Endothelial cell of umbilical vein (primary cell): ENCODE results near the gene CHRNA10. TPM values are rescaled to one million over a fixed set of nuclear protein-coding genes. Genes with fewer than 3 reads are reported as not detected.
"Not testable (repeated sequence)": the region's sequence is repeated elsewhere in the genome, so short reads cannot be mapped to it uniquely, and the experiment has no call there.

Experiments used
- BruUV-seq: library from RNA; stranded (reverse); fragments of 400-500 nt; replicated peaks from 2 replicates; lab custom pipeline; 2021; lab: Mats Ljungman, UMichigan
- CTCF ChIA-PET: fragments of 300-600, 350-600 bp; sonication (Branson Sonifier 250); formaldehyde crosslinking; loops from one replicate; lab custom pipeline; 2021; ENCODE audit warnings: antibody characterized with exemption, inconsistent platforms; lab: Charles Lee
- POLR2A ChIA-PET: fragments of 300-600, 350-600 bp; sonication (Branson Sonifier 250); formaldehyde crosslinking; loops from one replicate; lab custom pipeline; 2021; ENCODE audit warnings: antibody characterized with exemption, inconsistent platforms; lab: Charles Lee
- DNase-seq: peaks from one replicate; pipeline ENCODE4 v3.0.0-alpha.2; 2011; ENCODE audit warnings: low read depth, low spot score
- FAIRE-seq: peaks from 2 replicates; lab custom pipeline; 2011; peaks lifted over from hg19 to GRCh38; lab: Jason Lieb, UNC
- H2AFZ ChIP-seq: 2 replicates; pipeline ENCODE4 v1.6.0; 2012; ENCODE audit warnings: low read depth, low read length, control low read depth, inconsistent platforms
- H3K27ac ChIP-seq: 2 replicates; pipeline ENCODE4 v1.5.1; 2011; ENCODE audit warnings: low read depth, mild to moderate bottlenecking, control low read depth, low read length, moderate library complexity; ENCODE audit not compliant: insufficient read depth
- H3K27me3 ChIP-seq, 2 experiments: 2 replicates each; pipeline versions ENCODE4 v1.6.0 to v1.6.1; 2011; ENCODE audit warnings: low read length in 2 of 2, mixed read lengths in 1 of 2; ENCODE audit not compliant: control insufficient read depth in 2 of 2, insufficient read depth in 2 of 2
- H3K36me3 ChIP-seq, 2 experiments: 2 replicates in 1 of 2; 3 replicates in 1 of 2; pipeline ENCODE4 v1.5.1; 2011; ENCODE audit warnings: low read length in 2 of 2, mild to moderate bottlenecking in 1 of 2, moderate library complexity in 1 of 2; ENCODE audit not compliant: control insufficient read depth in 2 of 2, insufficient read depth in 2 of 2; ENCODE audit errors: extremely low read depth in 1 of 2
- H3K4me1 ChIP-seq: 3 replicates; pipeline ENCODE4 v1.5.1; 2011; ENCODE audit warnings: mild to moderate bottlenecking, low read length; ENCODE audit not compliant: control insufficient read depth, insufficient read depth; ENCODE audit errors: extremely low read depth
- H3K4me2 ChIP-seq: 2 replicates; pipeline ENCODE4 v1.6.1; 2011; ENCODE audit warnings: low read length, control low read depth, mixed read lengths; ENCODE audit not compliant: insufficient read depth
- H3K4me3 ChIP-seq, 3 experiments: fragments of 200-600 bp in 1 of 3; sonication (generic), shearing (Covaris generic) in 1 of 3; replicated peaks in 1 of 3; 2 replicates each; pipeline ENCODE4 v1.5.1; 2011 to 2016; ENCODE audit warnings: control low read depth in 3 of 3, low read length in 3 of 3, mild to moderate bottlenecking in 2 of 3, inconsistent platforms in 1 of 3, low read depth in 1 of 3, moderate library complexity in 1 of 3; ENCODE audit not compliant: insufficient read depth in 1 of 3
- H3K79me2 ChIP-seq: 2 replicates; pipeline ENCODE4 v1.6.0; 2012; ENCODE audit warnings: low read length, inconsistent platforms; ENCODE audit not compliant: control insufficient read depth, insufficient read depth
- H3K9ac ChIP-seq: replicated peaks from 2 replicates; pipeline ENCODE3; 2011; ENCODE audit warnings: low read length, control low read depth; ENCODE audit not compliant: insufficient read depth; ENCODE audit errors: extremely low read depth
- H3K9me1 ChIP-seq: replicated peaks from 3 replicates; pipeline ENCODE4 v1.6.0; 2011; ENCODE audit warnings: mild to moderate bottlenecking, low read length; ENCODE audit not compliant: control insufficient read depth, insufficient read depth; ENCODE audit errors: extremely low read depth
- H3K9me3 ChIP-seq: replicated peaks from 2 replicates; pipeline ENCODE4 v1.5.1; 2012; ENCODE audit warnings: low read length, inconsistent platforms; ENCODE audit not compliant: control insufficient read depth, insufficient read depth
- H4K20me1 ChIP-seq: replicated peaks from 2 replicates; pipeline ENCODE3; 2011; ENCODE audit warnings: mild to moderate bottlenecking, low read length; ENCODE audit not compliant: control insufficient read depth, insufficient read depth; ENCODE audit errors: extremely low read depth
- EZH2 ChIP-seq: IDR thresholded peaks from 2 replicates; pipeline ENCODE4 v1.6.1; 2012; ENCODE audit warnings: borderline replicate concordance, low read depth, mild to moderate bottlenecking, moderate library complexity, low read length, inconsistent platforms; ENCODE audit not compliant: severe bottlenecking
- JUN ChIP-seq: IDR thresholded peaks from 2 replicates; pipeline ENCODE4 v1.6.1; 2011; ENCODE audit warnings: borderline replicate concordance, low read depth; ENCODE audit not compliant: insufficient read length, insufficient read depth
- POLR2A ChIP-seq: IDR thresholded peaks from 2 replicates; pipeline ENCODE4 v1.6.1; 2012; ENCODE audit warnings: low read depth, mild to moderate bottlenecking, control low read depth, low read length
- POLR2AphosphoS5 ChIP-seq: IDR thresholded peaks from 2 replicates; pipeline ENCODE4 v1.6.1; 2012; ENCODE audit warnings: low read depth, mild to moderate bottlenecking, control low read depth, low read length, moderate library complexity; ENCODE audit not compliant: insufficient read depth
- dilution Hi-C: fragments of 300-500 bp; cut with MboI; formaldehyde crosslinking; loops from one replicate; pipeline ENCODE4 v1.15.0; 2019; ENCODE audit warnings: low sequenced_read_pairs; ENCODE audit not compliant: extremely low pct_ligation_motif_present
- intact Hi-C: fragments of 100-400 bp; cut with micrococcal nuclease; formaldehyde crosslinking; loops from one replicate; pipeline ENCODE4 v1.10.0; 2022
- polyA plus RNA-seq, 4 experiments: library from polyadenylated mRNA; depleted of rRNA in 3 of 4; stranded (reverse) in 3 of 4; unstranded in 1 of 4; fragments of >200 nt; gene quantifications; 2 replicates each; pipeline versions ENCODE4 v1.2.1 to v1.2.3, GENCODE V29; 2011 to 2012; ENCODE audit warnings: missing spikeins in 1 of 4
- total RNA-seq: library from RNA; stranded (reverse); gene quantifications from 2 replicates; pipeline ENCODE4 v1.2.3, GENCODE V29; 2021

Gene CHRNA10
- total and polyA plus RNA-seq, 2 donors (not counting 3 experiments of a cell fraction or from before 2014, with no cell fraction given): 1.1 to 1.8 TPM

GRCh38 chr11:3655547-3655946 is 15.6 kb downstream of the CHRNA10 start:
- Histone ChIP-seq H3K27me3 (peaks cover 6% of the 10 kb centered on the region in 2 experiments), H4K20me1 (no peaks in the 10 kb centered on the region), H3K4me1 (no peaks in the 10 kb centered on the region), H2AFZ (no peak overlapping the region), H3K27ac (no peak overlapping the region), H3K36me3 (no peaks in the 10 kb centered on the region), H3K79me2 (no peaks in the 10 kb centered on the region), H3K4me3 (no peak overlapping the region), H3K4me2 (no peak overlapping the region), H3K9ac (no peak overlapping the region), H3K9me3 (no peaks in the 10 kb centered on the region), H3K9me1 (no peaks in the 10 kb centered on the region)
- DNase-seq: no peak
- CTCF ChIA-PET: interaction anchor here (1.3 kb wide), 1 partner anchor 25 kb away, joined by 3 read pairs; no protein-coding TSS in a partner anchor
- no peak for TF ChIP-seq EZH2
- no peak for TF ChIP-seq POLR2A
- TF ChIP-seq JUN: no peak
- no peak for TF ChIP-seq POLR2AphosphoS5
- POLR2A ChIA-PET: no interaction called here
- intact Hi-C loops (no loop called here), dilution Hi-C loops (no loop called here)
- no peak for FAIRE-seq
- BruUV-seq: no TSS peak

DNA sequence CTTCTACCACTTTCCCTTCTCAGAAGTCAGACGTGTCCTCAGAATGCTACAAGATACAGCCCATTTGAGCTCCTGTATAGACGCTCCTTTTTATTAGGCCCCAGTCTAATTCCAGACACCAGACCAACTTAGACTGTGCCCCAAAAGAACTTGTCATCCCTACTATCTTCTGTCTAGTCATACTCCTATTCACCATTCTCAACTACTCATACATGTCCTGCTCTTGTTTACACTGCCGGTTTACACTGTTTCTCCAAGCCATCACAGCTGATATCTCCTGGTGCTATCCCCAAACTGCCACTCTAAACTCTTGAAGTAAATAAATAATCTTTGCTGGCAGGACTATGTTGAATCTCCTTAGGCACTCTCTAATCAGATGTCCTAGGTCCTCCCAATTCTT is 18.7 kb downstream of the CHRNA10 start:
- H3K27ac ChIP-seq, H4K20me1 ChIP-seq, H3K9me1 ChIP-seq, H3K27me3 ChIP-seq, intact Hi-C loops, H3K36me3 ChIP-seq, FAIRE-seq, BruUV-seq, CTCF ChIA-PET, H3K4me1 ChIP-seq, dilution Hi-C loops, H3K79me2 ChIP-seq, H3K9me3 ChIP-seq, H2AFZ ChIP-seq, H3K9ac ChIP-seq, DNase-seq, H3K4me2 ChIP-seq, H3K4me3 ChIP-seq, POLR2A ChIA-PET: not testable (repeated sequence)

DNA sequence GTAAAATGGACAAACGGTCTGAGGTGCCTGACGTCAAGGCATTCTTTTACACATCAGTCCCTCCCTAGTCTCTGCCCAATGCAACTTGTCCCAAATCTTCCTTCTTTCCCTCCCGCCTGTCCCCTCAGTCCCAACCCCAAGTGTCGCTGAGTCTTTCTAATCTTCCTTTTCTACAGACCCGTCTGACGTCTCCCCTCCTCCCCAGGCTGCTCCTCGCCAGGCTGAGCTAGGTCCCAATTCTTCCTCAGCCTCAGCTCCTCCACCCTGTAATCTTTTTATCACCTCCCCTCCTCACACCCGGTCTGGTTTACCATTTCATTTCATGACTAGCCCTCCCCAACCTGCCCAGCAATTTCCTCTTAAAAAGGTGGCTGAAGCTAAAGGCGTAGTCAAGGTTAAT is 21.8 kb downstream of the CHRNA10 start:
- POLR2A ChIA-PET, H4K20me1 ChIP-seq, H3K4me2 ChIP-seq, H3K27ac ChIP-seq, FAIRE-seq, H3K4me3 ChIP-seq, H3K9me1 ChIP-seq, H3K9me3 ChIP-seq, H2AFZ ChIP-seq, H3K9ac ChIP-seq, CTCF ChIA-PET, H3K79me2 ChIP-seq, BruUV-seq, H3K4me1 ChIP-seq, H3K36me3 ChIP-seq, H3K27me3 ChIP-seq, dilution Hi-C loops, DNase-seq: not testable (repeated sequence)
- intact Hi-C loops: loop anchor here (10.0 kb wide), 1 partner anchor 715 kb away; no protein-coding TSS in a partner anchor

DNA sequence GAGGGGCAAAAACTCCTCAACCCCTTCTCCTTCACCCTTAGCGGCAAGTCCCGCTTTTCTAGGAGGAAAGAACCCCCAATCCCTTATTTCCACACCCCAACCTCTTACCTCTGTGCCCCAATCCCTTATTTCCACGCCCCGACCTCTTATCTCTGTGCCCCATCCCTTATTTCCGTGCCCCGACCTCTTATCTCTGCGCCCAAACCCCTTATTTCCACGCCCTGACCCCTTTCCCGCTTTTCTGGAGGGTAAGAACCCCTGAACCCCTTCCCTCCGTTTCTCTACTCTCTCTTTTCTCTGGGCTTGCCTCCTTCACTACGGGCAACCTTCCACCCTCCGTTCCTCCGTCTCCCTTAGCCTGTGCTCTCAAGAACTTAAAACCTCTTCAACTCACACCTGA is 22.3 kb downstream of the CHRNA10 start:
- H3K9me1 ChIP-seq, CTCF ChIA-PET, H3K27me3 ChIP-seq, FAIRE-seq, dilution Hi-C loops, H2AFZ ChIP-seq, H3K36me3 ChIP-seq, H3K9me3 ChIP-seq, H3K4me1 ChIP-seq, H3K4me3 ChIP-seq, H3K9ac ChIP-seq, H3K4me2 ChIP-seq, H4K20me1 ChIP-seq, BruUV-seq, POLR2A ChIA-PET, H3K27ac ChIP-seq, H3K79me2 ChIP-seq, DNase-seq: not testable (repeated sequence)
- intact Hi-C loops: loop anchor here (10.0 kb wide), 1 partner anchor 714 kb away; no protein-coding TSS in a partner anchor
